ENCODE data around the gene PNMA8C. TPM values are rescaled to one million over a fixed set of nuclear protein-coding genes. Genes with fewer than 3 reads are reported as not detected.

PNMA8C gene
- polyA plus RNA-seq, 1 donor (not counting 4 experiments of a cell fraction or from before 2014, with no cell fraction given), result not detected

DNA sequence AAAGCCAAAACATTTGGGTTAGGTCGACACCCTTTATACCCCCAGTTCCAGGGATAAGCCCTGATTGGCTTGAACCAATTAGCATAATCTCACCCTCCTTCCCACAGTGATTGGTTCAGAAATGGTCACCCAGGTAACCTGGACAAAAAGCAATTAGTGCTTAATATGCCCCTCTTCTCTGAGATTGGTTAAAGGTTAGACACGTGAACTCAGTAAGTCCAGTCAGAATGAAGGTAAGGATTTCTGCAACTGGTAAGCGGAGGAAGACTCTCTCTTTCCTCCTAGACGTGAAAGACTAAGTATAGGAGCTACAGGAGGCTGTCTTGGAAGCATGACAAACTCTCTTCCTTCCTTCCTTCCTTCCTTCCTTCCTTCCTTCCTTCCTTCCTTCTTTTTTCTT is 1.3 kb upstream of the PNMA8C start:
- H3K4me1 ChIP-seq (ENCODE audit: control insufficient read depth, extremely low read depth, insufficient read depth, low read length), result peaks cover 11% of the 10 kb centered on the region
- H3K79me2 ChIP-seq (ENCODE audit: control insufficient read depth, insufficient read depth, low read length), result no peaks in the 10 kb centered on the region
- H2AFZ ChIP-seq (ENCODE audit: control insufficient read depth, low read length), result no peak overlapping the region
- no peaks in the 10 kb centered on the region for H3K9me1 ChIP-seq (ENCODE audit: control insufficient read depth, extremely low read depth, insufficient read depth, low read length)
- no peak overlapping the region for H3K27ac ChIP-seq (ENCODE audit: control insufficient read depth, insufficient read depth, low read length)
- H3K4me2 ChIP-seq (ENCODE audit: control insufficient read depth, extremely low read depth, insufficient read depth, low read depth, low read length), result no peak overlapping the region
- dilution Hi-C loops (cut with MboI; ENCODE audit: extremely low pct_ligation_motif_present, low sequenced_read_pairs), result no loop called here
- H4K20me1 ChIP-seq (ENCODE audit: control insufficient read depth, extremely low read depth, insufficient read depth, low read length), result no peaks in the 10 kb centered on the region
- no peak for FAIRE-seq
- peaks cover 28% of the 10 kb centered on the region for H3K27me3 ChIP-seq (ENCODE audit: control insufficient read depth, extremely low read depth, insufficient read depth, low read length)
- no peak for DNase-seq (ENCODE audit: low read depth, low spot score)
- no peak overlapping the region for H3K4me3 ChIP-seq (ENCODE audit: control insufficient read depth in 2 of 3, extremely low read depth in 1 of 3, insufficient read depth in 2 of 3, low read depth in 1 of 3, low read length in 3 of 3)
- H3K36me3 ChIP-seq (ENCODE audit: control insufficient read depth in 2 of 2, extremely low read depth in 1 of 2, insufficient read depth in 2 of 2, low read length in 2 of 2), result no peaks in the 10 kb centered on the region
- TF ChIP-seq, protein P1, sequence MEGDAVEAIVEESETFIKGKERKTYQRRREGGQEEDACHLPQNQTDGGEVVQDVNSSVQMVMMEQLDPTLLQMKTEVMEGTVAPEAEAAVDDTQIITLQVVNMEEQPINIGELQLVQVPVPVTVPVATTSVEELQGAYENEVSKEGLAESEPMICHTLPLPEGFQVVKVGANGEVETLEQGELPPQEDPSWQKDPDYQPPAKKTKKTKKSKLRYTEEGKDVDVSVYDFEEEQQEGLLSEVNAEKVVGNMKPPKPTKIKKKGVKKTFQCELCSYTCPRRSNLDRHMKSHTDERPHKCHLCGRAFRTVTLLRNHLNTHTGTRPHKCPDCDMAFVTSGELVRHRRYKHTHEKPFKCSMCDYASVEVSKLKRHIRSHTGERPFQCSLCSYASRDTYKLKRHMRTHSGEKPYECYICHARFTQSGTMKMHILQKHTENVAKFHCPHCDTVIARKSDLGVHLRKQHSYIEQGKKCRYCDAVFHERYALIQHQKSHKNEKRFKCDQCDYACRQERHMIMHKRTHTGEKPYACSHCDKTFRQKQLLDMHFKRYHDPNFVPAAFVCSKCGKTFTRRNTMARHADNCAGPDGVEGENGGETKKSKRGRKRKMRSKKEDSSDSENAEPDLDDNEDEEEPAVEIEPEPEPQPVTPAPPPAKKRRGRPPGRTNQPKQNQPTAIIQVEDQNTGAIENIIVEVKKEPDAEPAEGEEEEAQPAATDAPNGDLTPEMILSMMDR (optimal IDR thresholded peaks at IDR 0.05 in 1 of 3, IDR thresholded peaks at IDR 0.05 in 1 of 3, conservative IDR thresholded peaks at IDR 0.05 in 1 of 3; ENCODE audit: extremely low read depth in 1 of 3, insufficient read depth in 2 of 3, low read length in 3 of 3), result no peak
- H3K9me3 ChIP-seq (ENCODE audit: control insufficient read depth, low read depth, low read length), result no peaks in the 10 kb centered on the region
- no peak overlapping the region for H3K9ac ChIP-seq (ENCODE audit: control insufficient read depth, extremely low read depth, insufficient read depth, low read length)

DNA sequence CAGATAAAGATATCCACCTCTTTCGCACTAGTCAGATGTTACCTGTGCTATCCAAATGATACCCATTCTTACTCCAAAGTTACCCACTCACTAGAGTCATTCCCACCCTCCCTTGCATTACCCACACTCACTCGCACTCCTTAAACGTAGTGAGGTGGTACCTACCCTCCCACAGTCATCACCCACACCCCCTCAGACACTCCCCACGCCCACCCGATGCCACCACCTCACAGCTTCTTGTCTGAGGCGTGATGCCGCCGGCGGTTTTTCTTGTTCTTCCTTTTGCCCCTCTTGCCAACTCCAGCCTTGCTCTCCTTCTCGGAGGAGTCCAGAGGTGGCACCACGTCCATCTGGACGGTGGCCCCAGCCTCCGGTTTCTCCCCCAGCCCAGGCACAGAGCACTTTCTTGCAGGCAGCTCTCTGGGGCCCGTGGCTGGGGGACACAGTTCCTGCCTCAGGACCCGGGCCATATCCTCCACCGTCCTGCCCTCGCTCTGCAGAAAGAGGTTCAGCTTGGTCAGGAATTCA is 1.2 kb downstream of the PNMA8C start:
- H3K9me1 ChIP-seq (ENCODE audit: control insufficient read depth, extremely low read depth, insufficient read depth, low read length), result no peaks in the 10 kb centered on the region
- no peak for FAIRE-seq
- H3K27me3 ChIP-seq (ENCODE audit: control insufficient read depth, extremely low read depth, insufficient read depth, low read length), result peaks cover 28% of the 10 kb centered on the region
- no peaks in the 10 kb centered on the region for H3K36me3 ChIP-seq (ENCODE audit: control insufficient read depth in 2 of 2, extremely low read depth in 1 of 2, insufficient read depth in 2 of 2, low read length in 2 of 2)
- H3K4me1 ChIP-seq (ENCODE audit: control insufficient read depth, extremely low read depth, insufficient read depth, low read length), result peaks cover 11% of the 10 kb centered on the region
- H3K27ac ChIP-seq (ENCODE audit: control insufficient read depth, insufficient read depth, low read length), result no peak overlapping the region
- dilution Hi-C loops (cut with MboI; ENCODE audit: extremely low pct_ligation_motif_present, low sequenced_read_pairs), result no loop called here
- no peak overlapping the region for H3K9ac ChIP-seq (ENCODE audit: control insufficient read depth, extremely low read depth, insufficient read depth, low read length)
- no peak overlapping the region for H3K4me3 ChIP-seq (ENCODE audit: control insufficient read depth in 2 of 3, extremely low read depth in 1 of 3, insufficient read depth in 2 of 3, low read depth in 1 of 3, low read length in 3 of 3)
- no peaks in the 10 kb centered on the region for H4K20me1 ChIP-seq (ENCODE audit: control insufficient read depth, extremely low read depth, insufficient read depth, low read length)
- H2AFZ ChIP-seq (ENCODE audit: control insufficient read depth, low read length), result no peak overlapping the region
- H3K9me3 ChIP-seq (ENCODE audit: control insufficient read depth, low read depth, low read length), result no peaks in the 10 kb centered on the region
- DNase-seq (ENCODE audit: low read depth, low spot score), result no peak
- no peak overlapping the region for H3K4me2 ChIP-seq (ENCODE audit: control insufficient read depth, extremely low read depth, insufficient read depth, low read depth, low read length)
- H3K79me2 ChIP-seq (ENCODE audit: control insufficient read depth, insufficient read depth, low read length), result no peaks in the 10 kb centered on the region
- no peak for TF ChIP-seq EZH2 (IDR thresholded peaks at IDR 0.05; ENCODE audit: low read length)
- TF ChIP-seq, protein P1 (optimal IDR thresholded peaks at IDR 0.05 in 1 of 3, IDR thresholded peaks at IDR 0.05 in 1 of 3, conservative IDR thresholded peaks at IDR 0.05 in 1 of 3; ENCODE audit: extremely low read depth in 1 of 3, insufficient read depth in 2 of 3, low read length in 3 of 3), result no peak
